Mesenchymal stem cell (in vitro differentiated cells and primary cell): Measurements from ENCODE around the gene CERS1.

Source experiments
- DNase-seq: peaks from one replicate; pipeline ENCODE4 v3.0.0-alpha.2; 2013
- H2AFZ ChIP-seq: one replicate; pipeline ENCODE4 v1.6.1; 2013; ENCODE audit warnings: low read depth, mild to moderate bottlenecking, control low read depth, inconsistent platforms, low read length, moderate library complexity
- H2AK5ac ChIP-seq: 2 replicates; pipeline ENCODE4 v1.6.1; 2013; ENCODE audit warnings: low read length, moderate library complexity, mild to moderate bottlenecking, inconsistent platforms; ENCODE audit not compliant: severe bottlenecking
- H2BK120ac ChIP-seq: one replicate; pipeline ENCODE4 v1.6.1; 2013; ENCODE audit warnings: low read depth, mild to moderate bottlenecking, inconsistent platforms, low read length, moderate library complexity
- H2BK12ac ChIP-seq, 2 experiments: one replicate each; pipeline ENCODE4 v1.6.1; 2013; ENCODE audit warnings: inconsistent platforms in 2 of 2, low read length in 2 of 2, mild to moderate bottlenecking in 2 of 2, moderate library complexity in 2 of 2, control low read depth in 1 of 2
- H2BK15ac ChIP-seq: one replicate; pipeline ENCODE4 v1.6.1; 2013; ENCODE audit warnings: mild to moderate bottlenecking, low read depth, inconsistent platforms; ENCODE audit not compliant: poor library complexity, severe bottlenecking
- H2BK5ac ChIP-seq: 2 replicates; pipeline ENCODE4 v1.6.1; 2013; ENCODE audit warnings: low read depth, mild to moderate bottlenecking, low read length, control low read depth, inconsistent platforms; ENCODE audit not compliant: poor library complexity, severe bottlenecking
- H3K14ac ChIP-seq, 2 experiments: one replicate each; pipeline ENCODE4 v1.6.1; 2013; ENCODE audit warnings: inconsistent platforms in 2 of 2, low read length in 2 of 2, control low read depth in 1 of 2, mild to moderate bottlenecking in 1 of 2, moderate library complexity in 1 of 2
- H3K18ac ChIP-seq, 2 experiments: one replicate each; pipeline ENCODE4 v1.6.1; 2013; ENCODE audit warnings: inconsistent platforms in 2 of 2, low read length in 2 of 2, control low read depth in 1 of 2, low read depth in 1 of 2, mild to moderate bottlenecking in 1 of 2
- H3K23ac ChIP-seq, 2 experiments: one replicate each; pipeline ENCODE4 v1.6.1; 2013; ENCODE audit warnings: inconsistent platforms in 2 of 2, low read length in 2 of 2, mild to moderate bottlenecking in 2 of 2, moderate library complexity in 2 of 2, control low read depth in 1 of 2
- H3K27ac ChIP-seq: 2 replicates; pipeline ENCODE4 v1.5.1; 2013; ENCODE audit warnings: mild to moderate bottlenecking, moderate library complexity, low read length, control low read depth, inconsistent platforms; ENCODE audit not compliant: poor library complexity, severe bottlenecking
- H3K27me3 ChIP-seq, 2 experiments: 2 replicates each; pipeline versions ENCODE4 v1.6.1 to v1.7.0; 2013; ENCODE audit warnings: low read length in 2 of 2, mild to moderate bottlenecking in 2 of 2, moderate library complexity in 2 of 2, control low read depth in 1 of 2, inconsistent platforms in 1 of 2; ENCODE audit not compliant: control insufficient read depth in 1 of 2, insufficient read depth in 1 of 2
- H3K36me3 ChIP-seq, 2 experiments: 2 replicates each; pipeline versions ENCODE4 v1.6.1 to v1.7.0; 2013; ENCODE audit warnings: low read length in 2 of 2, control low read depth in 1 of 2, inconsistent platforms in 1 of 2, low read depth in 1 of 2, mild to moderate bottlenecking in 1 of 2; ENCODE audit not compliant: insufficient read depth in 2 of 2, control insufficient read depth in 1 of 2
- H3K4ac ChIP-seq, 2 experiments: one replicate each; pipeline ENCODE4 v1.6.1; 2013; ENCODE audit warnings: inconsistent platforms in 2 of 2, low read length in 2 of 2, mild to moderate bottlenecking in 2 of 2, moderate library complexity in 2 of 2, control low read depth in 1 of 2, low read depth in 1 of 2
- H3K4me1 ChIP-seq: 2 replicates; pipeline ENCODE4 v1.6.1; 2013; ENCODE audit warnings: low read depth, low read length, control low read depth; ENCODE audit not compliant: control insufficient read depth, insufficient read depth
- H3K4me2 ChIP-seq: 2 replicates; pipeline ENCODE4 v1.6.1; 2013; ENCODE audit warnings: low read length, mild to moderate bottlenecking, inconsistent platforms; ENCODE audit not compliant: poor library complexity, severe bottlenecking
- H3K4me3 ChIP-seq, 2 experiments: 2 replicates each; pipeline versions ENCODE4 v1.5.1 to v1.7.0; 2013; ENCODE audit warnings: low read length in 2 of 2, mild to moderate bottlenecking in 2 of 2, control low read depth in 1 of 2, low read depth in 1 of 2; ENCODE audit not compliant: insufficient read depth in 1 of 2
- H3K79me1 ChIP-seq: replicated peaks from 2 replicates; pipeline ENCODE4 v1.6.1; 2013; ENCODE audit warnings: mild to moderate bottlenecking, control low read depth, low read length, inconsistent platforms; ENCODE audit not compliant: poor library complexity, severe bottlenecking
- H3K9ac ChIP-seq: 2 replicates; pipeline ENCODE4 v1.7.0; 2013; ENCODE audit warnings: mild to moderate bottlenecking, low read length, moderate library complexity
- H3K9me3 ChIP-seq: 2 replicates; pipeline ENCODE4 v1.7.0; 2013; ENCODE audit warnings: mild to moderate bottlenecking, low read length; ENCODE audit not compliant: control insufficient read depth
- H4K8ac ChIP-seq: one replicate; pipeline ENCODE4 v1.6.1; 2013; ENCODE audit warnings: inconsistent platforms, mild to moderate bottlenecking, low read length, moderate library complexity
- H4K91ac ChIP-seq: one replicate; pipeline ENCODE4 v1.6.1; 2013; ENCODE audit warnings: mild to moderate bottlenecking, low read length, inconsistent platforms
- WGBS: methylation state at CpG from one replicate; pipeline ENCODE4 v1.1.7; 2013; ENCODE audit warnings: mixed read lengths; 5-methylcytosine and 5-hydroxymethylcytosine counted together

The CERS1 gene

DNA sequence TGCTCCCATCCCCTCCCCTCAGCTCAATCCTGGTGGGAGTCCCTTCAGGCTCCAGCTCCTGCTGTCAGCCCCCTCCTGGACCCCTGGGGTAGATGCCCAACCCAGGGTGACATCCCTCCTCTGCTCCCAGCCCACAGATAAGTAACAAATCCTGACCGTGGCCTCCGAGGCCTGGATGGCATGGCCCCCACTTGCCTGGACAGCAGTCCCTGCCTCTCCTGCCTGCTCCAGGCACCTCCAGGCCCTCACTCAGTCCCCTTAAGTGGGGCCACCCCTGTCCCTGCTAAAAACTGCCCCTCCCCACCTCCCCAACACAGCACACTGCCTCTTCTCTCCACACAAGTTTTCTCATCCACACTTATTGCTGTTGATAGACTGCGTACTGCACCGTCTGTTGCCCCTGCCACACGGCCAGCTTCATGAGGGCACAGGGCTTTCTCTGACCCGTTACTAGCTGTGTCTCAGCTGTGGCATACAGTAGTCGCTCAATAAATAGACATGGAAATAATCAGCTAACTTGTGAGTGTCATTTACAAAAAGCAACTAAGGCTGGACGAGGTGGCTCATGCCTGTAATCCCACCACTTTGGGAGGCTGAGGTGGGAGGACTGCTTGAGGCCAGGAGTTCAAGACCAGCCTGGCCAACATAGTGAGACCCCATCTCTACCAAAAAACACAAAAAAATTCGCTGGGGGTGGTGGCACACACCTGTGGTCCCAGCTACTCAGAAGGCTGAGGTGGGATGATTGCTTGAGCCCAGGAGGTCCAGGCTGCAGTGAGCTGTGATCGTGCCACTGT lies 5.8 kb downstream of the CERS1 start:
- H3K23ac ChIP-seq: no peak overlapping the region
- H3K4me2 ChIP-seq: no peak overlapping the region
- H3K18ac ChIP-seq: no peak overlapping the region
- H2AFZ ChIP-seq: no peak overlapping the region
- 82% methylated on average over 10 of the region's 10 CpGs for WGBS
- H3K79me1 ChIP-seq: no peaks in the 10 kb centered on the region
- H3K4ac ChIP-seq: no peak overlapping the region
- H2BK120ac ChIP-seq: no peak overlapping the region
- no peak overlapping the region for H3K27ac ChIP-seq
- H2BK15ac ChIP-seq: no peak overlapping the region
- H3K9ac ChIP-seq: no peak overlapping the region
- H3K4me1 ChIP-seq: peaks cover 6% of the 10 kb centered on the region
- no peak overlapping the region for H3K14ac ChIP-seq
- no peaks in the 10 kb centered on the region for H3K9me3 ChIP-seq
- peaks cover 25 to 26% of the 10 kb centered on the region in 2 experiments for H3K27me3 ChIP-seq
- H2AK5ac ChIP-seq: no peak overlapping the region
- H3K36me3 ChIP-seq: no peaks in the 10 kb centered on the region
- H2BK5ac ChIP-seq: no peak overlapping the region
- no peak overlapping the region for H2BK12ac ChIP-seq
- no peak overlapping the region for H4K91ac ChIP-seq
- H4K8ac ChIP-seq: no peak overlapping the region
- DNase-seq: no peak
- H3K4me3 ChIP-seq: no peak overlapping the region

DNA sequence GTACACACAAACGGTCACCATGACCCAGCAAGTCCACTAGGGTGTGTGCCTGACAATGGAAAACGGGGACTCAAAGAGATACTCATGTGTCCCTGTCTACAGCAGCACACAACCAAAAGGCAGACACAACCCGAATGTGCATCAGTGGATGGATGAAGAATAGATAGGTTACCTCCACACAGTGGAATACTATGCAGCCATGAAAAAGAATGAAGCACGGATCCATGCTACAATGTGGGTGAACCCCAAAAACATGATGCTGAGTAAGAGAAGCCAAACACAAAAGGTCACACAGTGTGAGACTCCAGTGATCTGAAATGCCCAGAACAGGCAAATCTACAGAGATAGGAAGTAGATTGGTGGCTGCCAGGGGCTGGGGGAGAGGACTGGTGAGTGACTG lies 9.0 kb downstream of the CERS1 start:
- 81% methylated on average over 4 of the region's 4 CpGs for WGBS
- Histone ChIP-seq H3K4me1 (peaks cover 3% of the 10 kb centered on the region), H3K9ac (no peak overlapping the region), H3K9me3 (no peaks in the 10 kb centered on the region), H3K18ac (no peak overlapping the region), H2AK5ac (no peak overlapping the region), H3K14ac (no peak overlapping the region), H2BK12ac (no peak overlapping the region), H4K91ac (no peak overlapping the region), H2BK120ac (no peak overlapping the region), H2BK15ac (no peak overlapping the region), H2BK5ac (no peak overlapping the region), H3K27me3 (peaks cover 7 to 11% of the 10 kb centered on the region in 2 experiments), H3K36me3 (peaks cover 0 to 6% of the 10 kb centered on the region in 2 experiments), H3K4ac (no peak overlapping the region), H2AFZ (no peak overlapping the region), H3K4me2 (no peak overlapping the region), H3K23ac (no peak overlapping the region), H3K27ac (no peak overlapping the region), H3K79me1 (no peaks in the 10 kb centered on the region), H3K4me3 (no peak overlapping the region), H4K8ac (no peak overlapping the region)
- DNase-seq: no peak

DNA sequence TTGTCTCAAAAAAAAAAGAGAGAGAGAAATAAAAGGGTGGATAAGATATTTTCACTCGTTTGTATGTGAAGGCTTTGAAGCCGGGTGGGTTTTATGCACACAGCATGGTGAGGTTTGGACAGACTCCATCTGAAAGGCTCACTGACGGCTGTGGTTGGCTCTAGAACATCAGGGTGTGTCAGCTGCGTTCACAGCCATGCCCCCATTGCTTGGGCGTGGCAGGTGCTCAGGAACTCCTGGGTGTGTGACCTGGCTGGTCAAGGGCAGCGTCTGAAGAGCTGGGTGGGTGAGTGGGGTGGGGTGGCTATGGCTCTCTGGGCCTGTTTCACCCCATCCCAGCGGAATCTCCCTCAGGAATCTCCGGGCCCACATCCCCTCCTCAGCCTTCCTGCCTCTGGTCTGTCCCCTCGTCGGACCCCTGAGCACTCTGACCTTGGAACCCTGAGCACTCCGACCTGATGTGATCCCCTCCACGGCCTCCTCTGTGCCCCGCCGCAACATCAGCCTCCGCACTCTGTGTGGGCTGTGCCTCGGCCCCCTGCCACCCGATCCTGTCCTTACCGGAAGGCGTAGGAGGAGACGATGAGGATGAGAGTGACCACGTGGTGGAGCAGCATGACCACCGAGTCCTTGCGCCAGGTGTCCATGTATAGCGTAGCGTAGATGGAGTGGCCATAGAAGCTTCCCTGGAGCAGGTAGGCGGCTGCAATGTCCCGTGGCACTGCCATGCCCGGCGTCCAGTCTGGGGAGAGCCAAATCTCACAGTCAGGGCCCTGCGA lies 12.2 kb downstream of the CERS1 start:
- Histone ChIP-seq H2AK5ac (no peak overlapping the region), H3K4me1 (peaks cover 3% of the 10 kb centered on the region), H3K4me3 (no peak overlapping the region), H2BK5ac (no peak overlapping the region), H2AFZ (no peak overlapping the region), H2BK12ac (no peak overlapping the region), H3K9ac (no peak overlapping the region), H2BK120ac (no peak overlapping the region), H4K8ac (no peak overlapping the region), H4K91ac (no peak overlapping the region), H3K27me3 (peaks cover 0 to 4% of the 10 kb centered on the region in 2 experiments), H3K23ac (no peak overlapping the region), H3K14ac (no peak overlapping the region), H3K4ac (no peak overlapping the region), H3K18ac (no peak overlapping the region), H2BK15ac (no peak overlapping the region), H3K9me3 (no peaks in the 10 kb centered on the region), H3K4me2 (no peak overlapping the region), H3K36me3 (peaks cover 0 to 11% of the 10 kb centered on the region in 2 experiments), H3K27ac (no peak overlapping the region), H3K79me1 (no peaks in the 10 kb centered on the region)
- WGBS: 92% methylated on average over 29 of the region's 30 CpGs
- no peak for DNase-seq

DNA sequence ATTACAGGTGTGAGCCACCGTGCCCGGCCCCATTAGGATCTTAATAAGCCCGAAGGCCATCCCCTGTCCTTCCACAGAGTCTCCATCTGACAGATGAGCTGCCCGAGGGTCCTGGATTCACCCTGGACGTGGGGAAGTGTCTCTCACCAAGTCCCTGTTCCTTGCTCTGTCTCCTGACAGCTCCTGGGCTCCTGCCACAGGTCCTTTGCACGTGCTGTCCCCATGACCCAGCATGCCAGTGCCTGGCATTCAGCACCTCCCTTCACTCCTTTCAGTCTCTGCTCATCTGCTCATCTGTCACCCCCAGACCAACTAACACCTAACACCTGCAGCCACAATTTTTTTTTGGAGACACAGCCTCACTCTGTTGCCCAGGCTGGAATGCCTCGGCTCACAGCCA lies 14.5 kb downstream of the CERS1 start:
- Histone ChIP-seq H3K18ac (no peak overlapping the region), H4K91ac (no peak overlapping the region), H2AFZ (no peak overlapping the region), H3K4me1 (peaks cover 3% of the 10 kb centered on the region), H2BK15ac (no peak overlapping the region), H3K4ac (no peak overlapping the region), H3K14ac (no peak overlapping the region), H4K8ac (no peak overlapping the region), H3K4me3 (no peak overlapping the region), H2AK5ac (no peak overlapping the region), H2BK5ac (no peak overlapping the region), H3K23ac (no peak overlapping the region), H2BK120ac (no peak overlapping the region), H3K79me1 (no peaks in the 10 kb centered on the region), H3K36me3 (peaks cover 7 to 28% of the 10 kb centered on the region in 2 experiments), H3K27ac (no peak overlapping the region), H3K9me3 (peaks cover 6% of the 10 kb centered on the region), H3K27me3 (peaks cover 0 to 4% of the 10 kb centered on the region in 2 experiments), H2BK12ac (no peak overlapping the region), H3K9ac (no peak overlapping the region), H3K4me2 (no peak overlapping the region)
- no peak for DNase-seq
- 89% methylated on average over 7 of the region's 7 CpGs for WGBS
